ENCODE data around the gene TENT4A. TPM values are rescaled to one million over a fixed set of nuclear protein-coding genes. Genes with fewer than 3 reads are reported as not detected.

The TENT4A gene
- total and polyA plus RNA-seq, 2 donors = 13.0 to 26.8 TPM

- no peak for DNase-seq (ENCODE audit: extremely low spot score)
- WGBS = 40% methylated on average over 10 of the region's 10 CpGs
- H3K27ac ChIP-seq (ENCODE audit: low read depth) = no peak overlapping the region
These were observed 77.8 kb downstream of the TENT4A start for GRCh38 chr5:6791031-6791430.

DNA sequence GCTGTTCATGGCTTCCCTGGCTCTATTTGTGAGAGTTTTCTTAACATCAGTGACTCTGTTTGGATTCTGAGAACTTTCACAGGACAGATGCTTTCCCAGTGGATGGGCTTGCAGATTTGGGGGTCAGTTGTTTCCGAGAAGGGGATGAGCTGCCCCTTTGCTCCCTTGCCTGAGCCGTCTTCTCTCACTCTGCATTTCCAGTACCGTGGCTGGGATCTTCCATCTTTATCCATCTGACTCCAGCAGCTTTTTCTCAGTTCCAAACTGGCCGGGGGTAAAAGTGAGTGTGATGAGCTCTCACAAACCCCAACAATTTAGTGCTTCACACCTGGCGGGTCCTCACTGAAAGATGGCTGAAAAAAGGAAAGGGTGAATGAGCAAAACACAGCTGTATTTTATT, 79.1 kb downstream of the TENT4A start:
- Histone ChIP-seq H3K4me3 (ENCODE audit: low read depth, low read length) (no peak overlapping the region), H3K4me1 (ENCODE audit: insufficient read depth) (no peaks in the 10 kb centered on the region), H3K27ac (ENCODE audit: low read depth) (no peak overlapping the region), H3K36me3 (ENCODE audit: insufficient read depth) (no peaks in the 10 kb centered on the region)
- 81% methylated on average over 5 of the region's 5 CpGs for WGBS
- DNase-seq (ENCODE audit: extremely low spot score) = no peak

More at GRCh38 chr5:6791031-6791430, 77.8 kb downstream of the TENT4A start:
- H3K36me3 ChIP-seq (ENCODE audit: insufficient read depth) = no peaks in the 10 kb centered on the region
- H3K4me1 ChIP-seq (ENCODE audit: insufficient read depth) = no peaks in the 10 kb centered on the region
- no peak overlapping the region for H3K4me3 ChIP-seq (ENCODE audit: low read depth, low read length)

- WGBS = 71% methylated on average over 14 of the region's 14 CpGs
- Histone ChIP-seq H3K4me1 (ENCODE audit: insufficient read depth) (no peaks in the 10 kb centered on the region), H3K27ac (ENCODE audit: low read depth) (no peak overlapping the region), H3K4me3 (ENCODE audit: low read depth, low read length) (no peak overlapping the region), H3K36me3 (ENCODE audit: insufficient read depth) (no peaks in the 10 kb centered on the region)
- no peak for DNase-seq (ENCODE audit: extremely low spot score)
These were observed 79.8 kb downstream of the TENT4A start for GRCh38 chr5:6792911-6793471.

DNA sequence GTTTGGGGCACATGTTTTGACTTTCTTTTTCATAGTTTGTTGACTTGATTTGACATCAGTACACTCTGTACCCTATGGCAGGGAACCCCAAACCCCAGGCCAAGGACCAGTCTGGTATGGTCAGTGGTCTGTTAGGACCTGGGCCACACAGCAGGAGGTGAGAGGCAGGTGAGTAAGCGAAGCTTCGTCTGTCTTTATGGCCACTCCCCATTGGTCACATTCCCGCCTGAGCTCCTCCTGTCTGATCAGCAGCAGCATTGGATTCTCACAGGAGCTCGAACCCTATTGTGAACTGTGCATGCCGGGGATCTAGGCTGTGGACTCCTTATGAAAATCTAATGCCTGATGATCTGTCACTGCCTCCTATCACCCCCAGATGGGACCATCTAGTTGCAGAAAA, 88.0 kb downstream of the TENT4A start:
- 78% methylated on average over 5 of the region's 5 CpGs for WGBS
- Histone ChIP-seq H3K27ac (ENCODE audit: low read depth) (no peak overlapping the region), H3K36me3 (ENCODE audit: insufficient read depth) (no peaks in the 10 kb centered on the region), H3K4me1 (ENCODE audit: insufficient read depth) (no peaks in the 10 kb centered on the region), H3K4me3 (ENCODE audit: low read depth, low read length) (no peak overlapping the region)
- DNase-seq (ENCODE audit: extremely low spot score) = no peak

DNA sequence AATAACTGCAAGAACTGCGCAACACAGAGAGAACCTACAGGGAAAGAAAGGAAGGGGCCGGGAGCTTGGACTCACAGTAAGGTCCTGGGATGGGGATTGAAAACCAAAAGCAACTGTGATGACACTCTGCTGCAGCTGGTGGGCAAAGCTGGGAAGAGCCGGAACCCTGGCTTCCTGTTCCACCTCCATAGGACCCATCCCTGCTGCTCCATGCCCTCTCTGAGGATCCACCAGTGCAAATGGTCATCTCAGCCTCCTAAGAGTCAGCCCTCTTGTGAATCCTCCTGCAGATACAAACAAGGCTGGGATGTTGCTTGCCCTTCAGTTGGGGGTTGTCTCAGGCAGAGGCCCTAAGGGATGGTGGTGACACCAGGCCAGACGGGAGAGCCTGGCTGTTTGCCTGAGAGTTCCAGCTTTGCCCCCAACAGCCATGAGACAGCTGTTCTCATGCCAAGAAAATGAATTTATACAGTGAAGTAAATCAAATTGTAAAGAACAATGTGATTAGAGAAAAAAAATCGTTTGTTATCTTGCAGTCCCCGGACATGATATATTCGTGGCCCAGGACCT, 90.8 kb downstream of the TENT4A start:
- WGBS = 67% methylated on average over 7 of the region's 7 CpGs
- Histone ChIP-seq H3K4me3 (ENCODE audit: low read depth, low read length) (no peak overlapping the region), H3K4me1 (ENCODE audit: insufficient read depth) (no peaks in the 10 kb centered on the region), H3K36me3 (ENCODE audit: insufficient read depth) (no peaks in the 10 kb centered on the region), H3K27ac (ENCODE audit: low read depth) (no peak overlapping the region)
- DNase-seq (ENCODE audit: extremely low spot score) = no peak

DNA sequence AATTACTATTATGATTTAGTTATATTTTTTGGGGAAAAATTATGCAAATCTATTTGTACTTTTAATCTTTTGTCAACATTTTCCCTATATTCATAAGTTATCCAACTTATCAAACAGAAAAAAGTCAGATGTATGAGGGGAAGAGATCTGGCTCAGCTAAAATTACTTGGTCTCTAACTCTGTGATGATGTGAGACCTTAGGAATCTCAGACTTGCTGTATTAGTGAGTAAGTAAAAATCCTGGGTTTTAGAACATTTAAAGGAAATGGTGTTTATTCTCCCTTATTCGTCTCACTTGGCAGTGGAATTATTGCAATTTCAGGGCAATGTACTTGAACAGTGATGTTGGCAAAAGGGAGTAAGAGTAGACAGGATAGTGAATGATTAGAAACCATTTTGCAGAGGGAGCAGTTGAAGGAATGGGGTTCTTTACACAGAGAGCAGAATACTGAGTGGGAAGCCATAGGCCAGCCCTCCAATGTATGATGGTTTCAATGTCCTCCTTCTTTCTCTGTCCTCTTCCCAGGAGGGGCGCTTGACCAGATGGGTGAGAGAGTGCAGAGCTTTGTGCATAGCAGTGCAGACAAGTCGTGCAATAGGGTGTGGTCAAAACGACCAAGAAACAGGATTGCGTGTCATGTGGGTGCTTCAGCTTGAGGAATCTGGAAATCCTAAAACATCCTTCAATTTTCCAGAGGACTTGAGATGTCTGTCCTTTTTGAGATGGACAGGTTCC, 91.7 kb downstream of the TENT4A start:
- H3K4me1 ChIP-seq (ENCODE audit: insufficient read depth) = no peaks in the 10 kb centered on the region
- WGBS = 57% methylated on average over 5 of the region's 5 CpGs
- H3K27ac ChIP-seq (ENCODE audit: low read depth) = no peak overlapping the region
- no peak overlapping the region for H3K4me3 ChIP-seq (ENCODE audit: low read depth, low read length)
- no peak for DNase-seq (ENCODE audit: extremely low spot score)
- H3K36me3 ChIP-seq (ENCODE audit: insufficient read depth) = no peaks in the 10 kb centered on the region

GRCh38 chr5:6805841-6806240, 92.6 kb downstream of the TENT4A start:
- H3K4me1 ChIP-seq (ENCODE audit: insufficient read depth) = no peaks in the 10 kb centered on the region
- DNase-seq (ENCODE audit: extremely low spot score) = no peak
- no peak overlapping the region for H3K4me3 ChIP-seq (ENCODE audit: low read depth, low read length)
- H3K36me3 ChIP-seq (ENCODE audit: insufficient read depth) = no peaks in the 10 kb centered on the region
- 95% methylated on average over 2 of the region's 2 CpGs for WGBS
- H3K27ac ChIP-seq (ENCODE audit: low read depth) = no peak overlapping the region

Other genes with a start within 250 kb of the TENT4A start
- gene NSUN2, start 80.4 kb upstream of the TENT4A start, total RNA-seq = 42.8 TPM
- gene NSUN2, start 80.4 kb upstream of the TENT4A start, polyA plus RNA-seq = 36.6 TPM
- gene SRD5A1, start 80.0 kb upstream of the TENT4A start, total RNA-seq = 6.6 TPM
- 6.5 TPM for gene SRD5A1, start 80.0 kb upstream of the TENT4A start, polyA plus RNA-seq